Neutrophil (primary cell): ENCODE measurements around the gene PHPT1.
"Not testable (repeated sequence)": the region's sequence is repeated elsewhere in the genome, so short reads cannot be mapped to it uniquely, and the experiment has no call there.

Experiments
- H3K27ac ChIP-seq: fragments of 200-600 bp; sonication (generic); 2 replicates; pipeline ENCODE4 v1.5.1; 2016; ENCODE audit warnings: mild to moderate bottlenecking, moderate library complexity
- H3K27me3 ChIP-seq: fragments of 200-600 bp; sonication (generic); 2 replicates; pipeline ENCODE4 v1.6.0; 2016; ENCODE audit warnings: mild to moderate bottlenecking
- H3K36me3 ChIP-seq: fragments of 200-600 bp; sonication (generic); 2 replicates; pipeline ENCODE4 v1.5.1; 2017
- H3K4me1 ChIP-seq, 2 experiments: fragments of 200-600 bp in 1 of 2; sonication (generic) in 1 of 2; 1 replicate in 1 of 2; 2 replicates in 1 of 2; pipeline versions ENCODE4 v1.5.1 to v1.6.1; 2013 to 2016; ENCODE audit warnings: low read depth in 1 of 2, low read length in 1 of 2, mild to moderate bottlenecking in 1 of 2, moderate library complexity in 1 of 2; ENCODE audit not compliant: control insufficient read depth in 1 of 2, insufficient read depth in 1 of 2
- H3K4me3 ChIP-seq, 2 experiments: fragments of 200-600 bp in 1 of 2; sonication (generic) in 1 of 2; 1 replicate in 1 of 2; 2 replicates in 1 of 2; pipeline ENCODE4 v1.5.1; 2013 to 2016; ENCODE audit warnings: low read depth in 1 of 2, low read length in 1 of 2, mild to moderate bottlenecking in 1 of 2, moderate library complexity in 1 of 2
- H3K9me3 ChIP-seq: fragments of 200-600 bp; sonication (generic); 2 replicates; pipeline ENCODE4 v1.5.1; 2016
- CTCF ChIP-seq: fragments of 200-600 bp; sonication (generic); IDR thresholded peaks from 2 replicates; pipeline ENCODE4 v1.5.1; 2016; ENCODE audit warnings: antibody characterized with exemption

Gene PHPT1

GRCh38 chr9:136840140-136840876, 8.9 kb upstream of the PHPT1 start:
- no peak for TF ChIP-seq CTCF
- Histone ChIP-seq H3K4me3 (no peak overlapping the region), H3K36me3 (peaks cover 62% of the 10 kb centered on the region), H3K27me3 (peaks cover 34% of the 10 kb centered on the region), H3K27ac (no peak overlapping the region), H3K4me1 (peaks cover 18 to 24% of the 10 kb centered on the region in 2 experiments), H3K9me3 (no peaks in the 10 kb centered on the region)

- no peak overlapping the region for H3K27ac ChIP-seq
- H3K4me1 ChIP-seq, result peaks cover 18 to 29% of the 10 kb centered on the region in 2 experiments
- H3K4me3 ChIP-seq, result no peak overlapping the region
- peaks cover 55% of the 10 kb centered on the region for H3K36me3 ChIP-seq
- H3K9me3 ChIP-seq, result no peaks in the 10 kb centered on the region
- no peak for TF ChIP-seq CTCF
- peaks cover 42% of the 10 kb centered on the region for H3K27me3 ChIP-seq
Observed at GRCh38 chr9:136840877-136841645, 8.1 kb upstream of the PHPT1 start.

GRCh38 chr9:136841646-136842379, 7.4 kb upstream of the PHPT1 start:
- not testable (repeated sequence) for H3K9me3 ChIP-seq, H3K27ac ChIP-seq
- peaks cover 49% of the 10 kb centered on the region for H3K27me3 ChIP-seq
- H3K36me3 ChIP-seq, result peaks cover 47% of the 10 kb centered on the region
- peak overlapping the region; percentile 60 to 70 for H3K4me3 ChIP-seq
- peaks cover 23 to 35% of the 10 kb centered on the region in 2 experiments for H3K4me1 ChIP-seq

DNA sequence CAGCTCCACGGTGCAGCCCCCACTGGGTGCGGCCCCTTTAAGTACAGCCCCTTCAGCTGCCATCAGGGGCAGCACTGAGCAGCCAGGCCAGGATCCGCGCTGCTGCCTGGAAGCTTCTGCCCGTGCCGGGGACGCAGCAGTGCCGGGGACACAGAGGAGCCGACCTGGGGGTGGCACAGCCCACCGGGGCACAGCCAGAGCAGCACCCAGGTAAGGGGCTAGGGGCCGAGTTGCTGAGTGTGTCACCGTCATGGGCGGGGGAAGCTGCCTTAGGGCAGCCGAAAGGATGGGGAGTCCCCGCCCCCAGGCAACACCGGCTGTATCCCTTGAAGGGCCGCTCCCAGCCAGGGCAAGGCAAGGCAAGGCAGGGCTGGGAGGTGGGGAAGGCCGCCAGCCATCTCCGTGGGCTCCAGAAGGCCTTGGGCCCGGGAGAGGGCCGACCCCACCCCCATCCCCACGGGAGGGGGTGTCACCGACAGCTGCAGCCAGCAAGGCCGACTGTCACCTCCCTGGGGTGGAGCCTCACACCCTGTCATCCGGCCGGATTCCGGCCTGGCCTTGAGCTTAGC, 6.7 kb upstream of the PHPT1 start, which contains the start of gene AJM1:
Gene AJM1 (plus strand): TSS at position 99 of the 569 bp plus-strand sequence. CDS start 1,937 bp downstream, outside the sequence.
- Histone ChIP-seq H3K36me3 (peaks cover 41% of the 10 kb centered on the region), H3K27me3 (peaks cover 56% of the 10 kb centered on the region), H3K4me1 (peaks cover 27 to 41% of the 10 kb centered on the region in 2 experiments), H3K4me3 (peak within 1 kb of the TSS; percentile 60 to 70)
- H3K9me3 ChIP-seq, H3K27ac ChIP-seq: not testable (repeated sequence)
- peak; percentile 83 for TF ChIP-seq CTCF

DNA sequence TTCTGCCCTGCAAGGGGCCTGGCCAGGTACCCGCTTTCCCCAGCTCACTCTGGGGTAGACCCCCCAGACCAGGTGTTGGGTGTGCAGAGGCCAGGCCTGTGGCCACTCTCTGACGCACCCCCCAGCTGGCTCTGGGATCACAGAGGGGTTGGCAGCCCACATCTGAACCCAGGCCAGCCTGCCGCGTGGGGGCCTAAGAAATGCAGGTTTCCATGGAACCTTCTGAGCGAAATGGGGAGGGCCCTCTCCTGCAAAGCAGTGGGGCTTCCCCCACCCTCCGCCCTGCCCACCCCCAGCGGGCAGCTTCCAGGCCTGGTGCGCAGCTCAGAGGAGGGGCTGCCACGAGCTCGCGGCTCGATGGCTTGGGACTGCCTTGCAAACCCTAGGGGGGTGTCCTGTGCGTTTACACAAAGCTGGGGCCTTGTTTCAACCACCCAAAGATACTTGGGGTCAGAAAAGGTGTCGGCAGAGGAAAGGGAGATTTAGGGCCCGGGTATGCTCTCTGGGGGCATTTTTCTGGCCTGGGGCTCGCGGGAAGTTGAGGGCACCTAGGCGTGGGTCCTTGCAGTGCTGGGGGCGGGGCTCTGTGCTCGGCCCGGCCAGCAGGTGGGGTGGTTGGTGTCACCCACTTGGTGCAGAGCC, 5.9 kb upstream of the PHPT1 start:
- not testable (repeated sequence) for H3K27ac ChIP-seq, H3K9me3 ChIP-seq
- Histone ChIP-seq H3K4me3 (peak overlapping the region; percentile 8 to 70), H3K27me3 (peaks cover 64% of the 10 kb centered on the region), H3K4me1 (peaks cover 35 to 50% of the 10 kb centered on the region in 2 experiments), H3K36me3 (peaks cover 32% of the 10 kb centered on the region)
